GM19238 (cell line): ENCODE measurements around the gene DHRS7.

ENCODE experiments used
- DNase-seq: peaks from one replicate; pipeline ENCODE4 v3.0.0; 2011; ENCODE audit warnings: low spot score; ENCODE audit not compliant: insufficient read length

The DHRS7 gene

GRCh38 chr14:60164712-60165546 is at the start of gene DHRS7:
TSS of gene DHRS7 (minus strand) at chr14:60165398. CDS start at chr14:60165309, 89 bp downstream.
- peak; percentile 71 for DNase-seq

GRCh38 chr14:60214415-60215126 is 49.4 kb upstream of the DHRS7 start:
- no peak for DNase-seq

GRCh38 chr14:60214003-60214402 is 48.8 kb upstream of the DHRS7 start:
- DNase-seq: no peak

GRCh38 chr14:60212503-60213371 is 47.5 kb upstream of the DHRS7 start:
- no peak for DNase-seq

GRCh38 chr14:60211153-60211552 is 46.0 kb upstream of the DHRS7 start:
- DNase-seq: no peak

- no peak for DNase-seq
Measured at GRCh38 chr14:60210703-60211102, 45.5 kb upstream of the DHRS7 start.

- DNase-seq: no peak
Measured at GRCh38 chr14:60206837-60207533, 41.8 kb upstream of the DHRS7 start.

GRCh38 chr14:60206249-60206670 is 41.1 kb upstream of the DHRS7 start:
- DNase-seq: no peak

- DNase-seq: no peak
Measured at GRCh38 chr14:60204843-60205774, 39.9 kb upstream of the DHRS7 start.

- DNase-seq: peak; percentile 22
Measured at GRCh38 chr14:60204104-60204842, 39.1 kb upstream of the DHRS7 start.

GRCh38 chr14:60199321-60199720 is 34.1 kb upstream of the DHRS7 start:
- DNase-seq: no peak

- no peak for DNase-seq
Measured at GRCh38 chr14:60197629-60198303, 32.6 kb upstream of the DHRS7 start.

GRCh38 chr14:60196291-60196690 is 31.1 kb upstream of the DHRS7 start:
- no peak for DNase-seq

GRCh38 chr14:60195179-60195810 is 30.1 kb upstream of the DHRS7 start:
- DNase-seq: no peak

GRCh38 chr14:60189923-60190840 is 25.0 kb upstream of the DHRS7 start:
- no peak for DNase-seq

- DNase-seq: no peak
Measured at GRCh38 chr14:60188696-60189095, 23.5 kb upstream of the DHRS7 start.

GRCh38 chr14:60188115-60188514 is 22.9 kb upstream of the DHRS7 start:
- DNase-seq: no peak
